IPS-15b (cell line): ENCODE results near the gene MXD1.

Source experiments
- H3K27me3 ChIP-seq: one replicate; pipeline ENCODE4 v1.6.1; 2013; ENCODE audit warnings: low read length; ENCODE audit not compliant: control insufficient read depth, insufficient read depth
- H3K36me3 ChIP-seq: one replicate; pipeline ENCODE4 v1.6.1; 2013; ENCODE audit warnings: low read length; ENCODE audit not compliant: control insufficient read depth, insufficient read depth
- H3K4me1 ChIP-seq: one replicate; pipeline ENCODE4 v1.6.1; 2013; ENCODE audit warnings: mild to moderate bottlenecking, low read length; ENCODE audit not compliant: control insufficient read depth, insufficient read depth
- H3K4me3 ChIP-seq: one replicate; pipeline ENCODE4 v1.5.1; 2013; ENCODE audit warnings: low read depth, low read length
- H3K9ac ChIP-seq: one replicate; pipeline ENCODE4 v1.6.1; 2013; ENCODE audit warnings: low read depth, mild to moderate bottlenecking, low read length
- H3K9me3 ChIP-seq: one replicate; pipeline ENCODE4 v1.6.1; 2013; ENCODE audit warnings: mild to moderate bottlenecking, low read length; ENCODE audit not compliant: control insufficient read depth, insufficient read depth

Gene MXD1

DNA sequence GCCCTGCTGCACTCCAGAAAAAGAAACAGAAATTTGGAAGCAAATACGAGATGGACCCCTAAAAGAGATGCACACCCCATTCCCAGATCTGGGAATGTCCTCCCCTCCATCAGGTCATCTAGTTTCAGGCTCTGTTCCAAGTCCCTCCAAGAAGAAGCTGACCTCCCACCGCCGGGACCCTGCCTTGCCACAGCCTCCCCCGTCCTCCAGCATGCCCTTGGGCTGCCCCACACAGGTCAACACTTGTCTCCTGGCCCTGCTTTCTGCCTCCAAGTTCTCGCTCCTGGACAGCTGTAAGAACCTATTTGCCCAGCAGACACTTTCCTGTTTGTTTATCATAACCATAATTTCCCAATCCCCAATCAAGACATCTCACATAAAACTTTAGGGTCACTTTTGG, 44.5 kb downstream of the MXD1 start:
- Histone ChIP-seq H3K27me3 (no peaks in the 10 kb centered on the region), H3K4me3 (no peak overlapping the region), H3K4me1 (peaks cover 8% of the 10 kb centered on the region), H3K9ac (no peak overlapping the region), H3K9me3 (no peaks in the 10 kb centered on the region), H3K36me3 (no peaks in the 10 kb centered on the region)

DNA sequence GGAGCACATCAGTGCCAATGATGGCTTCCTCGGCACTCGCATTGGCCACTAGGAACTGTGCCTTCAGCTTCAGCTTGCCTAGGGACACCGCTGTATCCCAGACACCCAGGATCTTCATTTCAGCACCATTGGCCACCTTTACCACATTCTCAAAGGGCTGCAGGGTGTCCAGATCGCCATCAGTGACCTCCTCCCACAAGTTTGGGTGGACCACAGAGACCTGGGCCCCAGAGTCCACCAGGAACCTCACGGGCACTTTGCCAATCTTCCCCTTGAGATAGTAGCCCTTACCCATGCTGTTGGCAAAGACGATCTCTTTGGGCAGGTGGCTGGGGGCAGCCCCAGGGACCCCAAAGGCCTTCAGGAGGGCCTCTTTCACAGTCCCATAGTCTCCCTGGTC, 45.9 kb downstream of the MXD1 start:
- Histone ChIP-seq H3K9me3 (no peaks in the 10 kb centered on the region), H3K9ac (no peak overlapping the region), H3K4me1 (peaks cover 8% of the 10 kb centered on the region), H3K27me3 (no peaks in the 10 kb centered on the region), H3K36me3 (no peaks in the 10 kb centered on the region), H3K4me3 (no peak overlapping the region)

GRCh38 chr2:69961496-69961895, 46.6 kb downstream of the MXD1 start, which contains the start of gene ASPRV1:
Gene ASPRV1 (minus strand): TSS chr2:69961631. CDS start chr2:69961436, 195 bp downstream.
- no peaks in the 10 kb centered on the region for H3K27me3 ChIP-seq
- H3K4me3 ChIP-seq = no peak within 1 kb of the TSS
- H3K4me1 ChIP-seq = peaks cover 8% of the 10 kb centered on the region
- H3K36me3 ChIP-seq = no peaks in the 10 kb centered on the region
- no peaks in the 10 kb centered on the region for H3K9me3 ChIP-seq
- H3K9ac ChIP-seq = no peak within 1 kb of the TSS

- no peaks in the 10 kb centered on the region for H3K36me3 ChIP-seq
- H3K9ac ChIP-seq = no peak overlapping the region
- no peaks in the 10 kb centered on the region for H3K27me3 ChIP-seq
- no peaks in the 10 kb centered on the region for H3K9me3 ChIP-seq
- no peak overlapping the region for H3K4me3 ChIP-seq
- H3K4me1 ChIP-seq = peaks cover 8% of the 10 kb centered on the region
Observed at GRCh38 chr2:69962986-69963730, 48.2 kb downstream of the MXD1 start.

GRCh38 chr2:69964353-69964841, 49.5 kb downstream of the MXD1 start:
- H3K4me1 ChIP-seq = peaks cover 8% of the 10 kb centered on the region
- no peak overlapping the region for H3K9ac ChIP-seq
- H3K4me3 ChIP-seq = no peak overlapping the region
- no peaks in the 10 kb centered on the region for H3K27me3 ChIP-seq
- H3K36me3 ChIP-seq = no peaks in the 10 kb centered on the region
- H3K9me3 ChIP-seq = no peaks in the 10 kb centered on the region

DNA sequence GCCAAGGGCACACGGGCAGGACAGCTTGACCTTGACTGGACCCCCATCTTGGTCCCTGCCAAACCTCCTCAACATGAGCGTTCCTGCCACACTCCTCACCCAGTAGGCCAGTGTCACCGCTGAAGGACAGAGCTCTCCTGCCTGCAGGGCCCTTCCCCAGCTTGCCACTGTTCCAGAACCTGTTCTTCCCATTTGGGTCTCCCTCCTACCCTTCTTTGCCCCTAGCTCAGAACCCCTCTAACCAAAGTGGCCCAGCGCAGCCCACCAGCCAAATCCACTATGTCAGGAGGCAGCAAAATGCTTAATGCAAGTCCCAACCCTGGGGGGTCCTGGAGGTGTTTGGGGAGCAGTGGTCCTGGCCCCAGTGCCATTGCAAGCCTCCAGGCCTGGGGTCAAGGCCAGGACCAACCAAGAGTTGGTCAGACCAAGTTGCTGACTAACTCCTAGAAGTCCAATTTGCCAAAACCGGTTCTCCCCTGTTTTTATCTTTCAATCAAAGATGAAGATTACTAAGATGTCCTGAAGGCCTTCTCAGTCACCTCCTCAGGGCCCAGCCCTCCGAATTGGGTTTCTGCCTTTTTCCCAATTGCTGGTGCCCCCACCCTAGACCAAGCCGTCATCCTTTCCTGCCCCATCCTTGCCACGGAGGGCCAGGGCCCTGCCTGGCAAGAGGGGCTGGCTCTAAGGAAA, 51.0 kb downstream of the MXD1 start:
- no peaks in the 10 kb centered on the region for H3K27me3 ChIP-seq

DNA sequence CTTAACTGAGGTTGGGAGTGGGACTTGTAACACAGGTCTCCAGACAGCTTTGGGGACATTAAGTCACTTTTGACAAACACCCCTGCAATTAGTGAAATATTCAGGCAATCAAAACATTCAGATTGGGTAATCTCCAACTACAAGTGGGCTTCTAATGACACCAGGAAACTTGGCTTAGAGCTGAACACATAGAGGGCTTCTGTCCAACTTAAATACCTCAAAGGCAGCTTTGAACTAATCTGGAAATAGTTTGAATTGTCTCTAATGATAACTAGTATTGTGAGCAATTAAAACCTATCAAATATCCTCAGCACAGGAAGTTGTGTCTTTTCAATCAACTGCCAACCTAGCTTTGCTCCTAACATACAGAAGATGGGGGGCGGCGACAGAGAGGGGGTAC, 51.6 kb downstream of the MXD1 start:
- Histone ChIP-seq H3K4me3 (no peak overlapping the region), H3K36me3 (no peaks in the 10 kb centered on the region), H3K9ac (no peak overlapping the region), H3K27me3 (no peaks in the 10 kb centered on the region), H3K9me3 (no peaks in the 10 kb centered on the region), H3K4me1 (peaks cover 8% of the 10 kb centered on the region)

More for the DNA sequence above, 51.0 kb downstream of the MXD1 start:
- peaks cover 8% of the 10 kb centered on the region for H3K4me1 ChIP-seq
- H3K36me3 ChIP-seq = no peaks in the 10 kb centered on the region
- H3K9me3 ChIP-seq = no peaks in the 10 kb centered on the region
- no peak overlapping the region for H3K4me3 ChIP-seq
- no peak overlapping the region for H3K9ac ChIP-seq

DNA sequence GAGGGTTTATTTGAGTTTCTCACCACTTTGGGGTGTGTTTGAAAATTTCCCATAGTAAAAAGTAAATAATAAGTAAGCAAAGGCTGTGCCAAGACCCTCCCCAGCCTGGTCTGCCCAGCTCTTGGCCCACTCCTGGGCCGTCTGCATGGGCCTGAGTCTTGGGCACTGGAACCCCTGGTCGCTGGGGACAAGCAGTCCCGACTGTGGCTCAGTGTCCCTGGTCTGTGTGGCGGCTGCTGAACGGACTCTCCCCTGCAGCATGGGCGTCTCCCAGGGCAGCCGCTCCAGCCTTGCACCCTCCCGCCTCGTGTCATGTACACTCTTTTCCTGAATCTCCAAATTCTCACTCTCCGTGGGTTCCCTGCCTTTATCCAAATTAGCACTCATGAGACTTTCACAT, 53.7 kb downstream of the MXD1 start:
- H3K9me3 ChIP-seq = no peaks in the 10 kb centered on the region
- H3K27me3 ChIP-seq = no peaks in the 10 kb centered on the region
- no peak overlapping the region for H3K9ac ChIP-seq
- H3K4me1 ChIP-seq = peaks cover 5% of the 10 kb centered on the region
- H3K4me3 ChIP-seq = no peak overlapping the region
- H3K36me3 ChIP-seq = no peaks in the 10 kb centered on the region

- Histone ChIP-seq H3K4me1 (no peaks in the 10 kb centered on the region), H3K36me3 (no peaks in the 10 kb centered on the region), H3K4me3 (no peak overlapping the region), H3K9me3 (no peaks in the 10 kb centered on the region), H3K27me3 (no peaks in the 10 kb centered on the region), H3K9ac (no peak overlapping the region)
Observed at GRCh38 chr2:69969126-69969983, 54.4 kb downstream of the MXD1 start.

DNA sequence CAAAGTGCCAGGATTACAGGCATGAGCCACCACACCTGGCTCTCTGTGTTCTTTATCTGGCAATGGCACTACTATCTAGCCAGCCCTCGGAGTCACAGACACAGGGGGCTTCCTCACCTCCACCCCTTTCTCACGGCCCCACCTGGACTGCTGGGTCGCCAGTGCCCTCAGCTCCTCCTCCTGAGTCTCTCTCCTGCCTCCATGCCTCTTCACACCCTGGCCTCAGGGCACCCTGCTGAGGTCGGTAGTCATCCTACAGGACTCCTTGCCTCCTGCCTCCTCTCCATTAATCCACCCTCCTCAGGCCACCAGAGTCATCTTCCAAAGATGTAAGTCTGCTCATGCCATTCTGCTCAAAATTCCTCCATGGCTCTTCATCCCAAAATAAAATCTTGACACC, 55.1 kb downstream of the MXD1 start:
- Histone ChIP-seq H3K4me3 (no peak overlapping the region), H3K9me3 (no peaks in the 10 kb centered on the region), H3K27me3 (no peaks in the 10 kb centered on the region), H3K36me3 (no peaks in the 10 kb centered on the region), H3K4me1 (no peaks in the 10 kb centered on the region), H3K9ac (no peak overlapping the region)

GRCh38 chr2:69972822-69973221, 57.9 kb downstream of the MXD1 start:
- Histone ChIP-seq H3K9ac (no peak overlapping the region), H3K4me1 (no peaks in the 10 kb centered on the region)

More at GRCh38 chr2:69972822-69973221, 57.9 kb downstream of the MXD1 start:
- Histone ChIP-seq H3K4me3 (no peak overlapping the region), H3K36me3 (no peaks in the 10 kb centered on the region), H3K27me3 (no peaks in the 10 kb centered on the region), H3K9me3 (no peaks in the 10 kb centered on the region)
